ENCODE results near the gene ABCA7. TPM values are rescaled to one million over a fixed set of nuclear protein-coding genes. Genes with fewer than 3 reads are reported as not detected.
A peak's percentile ranks its signal among the peaks of the same experiment; 100 is the strongest.

Gene ABCA7
- total RNA-seq, 1 donor from 2014 or later: 16.7 TPM

GRCh38 chr19:1069009-1069779, 29.3 kb downstream of the ABCA7 start:
- H3K27me3 Mint-ChIP-seq (ENCODE audit: unreplicated experiment): peaks cover 11% of the 10 kb centered on the region
- no peaks in the 10 kb centered on the region for H3K9me3 Mint-ChIP-seq (ENCODE audit: unreplicated experiment)
- no peak overlapping the region for H3K4me3 Mint-ChIP-seq (ENCODE audit: unreplicated experiment)
- no peak for DNase-seq (ENCODE audit: extremely low spot score, unreplicated experiment)
- no peak for TF ChIP-seq CTCF (IDR thresholded peaks at IDR 0.05)
- no peaks in the 10 kb centered on the region for H3K36me3 Mint-ChIP-seq (ENCODE audit: unreplicated experiment)
- H3K27ac Mint-ChIP-seq (ENCODE audit: unreplicated experiment): no peak overlapping the region
- peaks cover 23% of the 10 kb centered on the region for H3K4me1 Mint-ChIP-seq (ENCODE audit: unreplicated experiment)

- peaks cover 11% of the 10 kb centered on the region for H3K27me3 Mint-ChIP-seq (ENCODE audit: unreplicated experiment)
- TF ChIP-seq CTCF (IDR thresholded peaks at IDR 0.05): peak; percentile 27
- H3K36me3 Mint-ChIP-seq (ENCODE audit: unreplicated experiment): no peaks in the 10 kb centered on the region
- H3K27ac Mint-ChIP-seq (ENCODE audit: unreplicated experiment): no peak overlapping the region
- H3K4me1 Mint-ChIP-seq (ENCODE audit: unreplicated experiment): peaks cover 17% of the 10 kb centered on the region
- DNase-seq (ENCODE audit: extremely low spot score, unreplicated experiment): no peak
- H3K4me3 Mint-ChIP-seq (ENCODE audit: unreplicated experiment): no peak overlapping the region
- H3K9me3 Mint-ChIP-seq (ENCODE audit: unreplicated experiment): no peaks in the 10 kb centered on the region
Observed at GRCh38 chr19:1070576-1070930, 30.6 kb downstream of the ABCA7 start.

- Mint-ChIP-seq H3K4me1 (ENCODE audit: unreplicated experiment) (peaks cover 14% of the 10 kb centered on the region), H3K4me3 (ENCODE audit: unreplicated experiment) (peak overlapping the region; percentile 52), H3K27me3 (ENCODE audit: unreplicated experiment) (peaks cover 11% of the 10 kb centered on the region), H3K36me3 (ENCODE audit: unreplicated experiment) (no peaks in the 10 kb centered on the region), H3K27ac (ENCODE audit: unreplicated experiment) (no peak overlapping the region), H3K9me3 (ENCODE audit: unreplicated experiment) (no peaks in the 10 kb centered on the region)
- DNase-seq (ENCODE audit: extremely low spot score, unreplicated experiment): no peak
- no peak for TF ChIP-seq CTCF (IDR thresholded peaks at IDR 0.05)
Observed at GRCh38 chr19:1070931-1071791, 31.3 kb downstream of the ABCA7 start.

- DNase-seq (ENCODE audit: extremely low spot score, unreplicated experiment): no peak
- peaks cover 11% of the 10 kb centered on the region for H3K27me3 Mint-ChIP-seq (ENCODE audit: unreplicated experiment)
- no peak overlapping the region for H3K27ac Mint-ChIP-seq (ENCODE audit: unreplicated experiment)
- H3K9me3 Mint-ChIP-seq (ENCODE audit: unreplicated experiment): no peaks in the 10 kb centered on the region
- no peak for TF ChIP-seq CTCF (IDR thresholded peaks at IDR 0.05)
- H3K36me3 Mint-ChIP-seq (ENCODE audit: unreplicated experiment): no peaks in the 10 kb centered on the region
- H3K4me3 Mint-ChIP-seq (ENCODE audit: unreplicated experiment): no peak overlapping the region
- peaks cover 12% of the 10 kb centered on the region for H3K4me1 Mint-ChIP-seq (ENCODE audit: unreplicated experiment)
Observed at GRCh38 chr19:1072371-1073015, 32.6 kb downstream of the ABCA7 start.
